Esophagus squamous epithelium (tissue), 5 donors: ENCODE results near the gene PHACTR1. TPM values are rescaled to one million over a fixed set of nuclear protein-coding genes. Genes with fewer than 3 reads are reported as not detected.
A peak's percentile ranks its signal among the peaks of the same experiment; 100 is the strongest.

Experiments
- DNase-seq: peaks from one replicate; lab custom pipeline; 2025; lab: John Stamatoyannopoulos, UW
- H3K27ac ChIP-seq, 4 donors: fragments of 200-600 bp; sonication (generic); one replicate each; pipeline ENCODE4 v1.5.1; 2016 to 2019; ENCODE audit warnings: mild to moderate bottlenecking in 1 of 4
- H3K27me3 ChIP-seq, 4 donors: fragments of 200-600 bp; sonication (generic); 1 replicate in 3 of 4; 2 replicates in 1 of 4; pipeline versions ENCODE4 v1.5.1 to v1.6.0; 2017 to 2021; ENCODE audit warnings: antibody characterized with exemption in 1 of 4
- H3K36me3 ChIP-seq, 3 donors: fragments of 200-600 bp; sonication (generic); one replicate each; pipeline ENCODE4 v1.5.1; 2016 to 2019
- H3K4me1 ChIP-seq, 3 donors: fragments of 200-600 bp; sonication (generic); one replicate each; pipeline ENCODE4 v1.5.1; 2017 to 2019
- H3K4me3 ChIP-seq, 4 donors: fragments of 200-600 bp; sonication (generic); 1 replicate in 3 of 4; 2 replicates in 1 of 4; pipeline ENCODE4 v1.5.1; 2016 to 2019; ENCODE audit warnings: mild to moderate bottlenecking in 2 of 4, moderate library complexity in 1 of 4
- H3K9me3 ChIP-seq, 3 donors: fragments of 200-600 bp; sonication (generic); one replicate each; pipeline ENCODE4 v1.5.1; 2016 to 2019
- CTCF ChIP-seq, 6 experiments: fragments of 450-650 bp in 4 of 6; fragments of 200-600 bp in 2 of 6; sonication (generic) in 2 of 6; IDR thresholded peaks; one replicate each; pipeline ENCODE4 v1.5.1; 2016 to 2019; ENCODE audit warnings: antibody characterized with exemption in 6 of 6, mild to moderate bottlenecking in 4 of 6, moderate library complexity in 4 of 6
- POLR2A ChIP-seq, 4 donors: fragments of 450-650 bp; IDR thresholded peaks; one replicate each; pipeline ENCODE4 v1.6.1; 2017; ENCODE audit warnings: antibody characterized with exemption in 4 of 4, mild to moderate bottlenecking in 4 of 4, moderate library complexity in 3 of 4
- WGBS, 2 donors: methylation state at CpG; one replicate each; pipeline ENCODE4 v1.1.5; 2018; 5-methylcytosine and 5-hydroxymethylcytosine counted together
- intact Hi-C: fragments of 100-400 bp; cut with DNase I; formaldehyde crosslinking; loops from one replicate; pipeline ENCODE4 v1.15.0; 2022
- total RNA-seq, 4 donors: library from RNA; depleted of rRNA; stranded (reverse); fragments of >200 nt; gene quantifications; one replicate each; pipeline ENCODE4 v1.1.0, GENCODE V29; 2016
- donor health status: DM: yes; HTN: yes; CAD: no.

Gene PHACTR1
- total RNA-seq, 4 donors from 2014 or later: 1.5 to 7.2 (median 4.5) TPM

GRCh38 chr6:13012977-13013680, 296.6 kb downstream of the PHACTR1 start:
- no peaks in the 10 kb centered on the region for H3K36me3 ChIP-seq
- H3K27ac ChIP-seq: peak overlapping the region in 3 of 4 donors; percentile 16 to 33 (median 21)
- TF ChIP-seq CTCF (IDR thresholded peaks at IDR 0.05) (no peak), POLR2A (IDR thresholded peaks at IDR 0.05) (no peak)
- WGBS, 2 donors: 20 to 22% methylated on average over 9 to 13 of the region's 21 CpGs
- no peak for DNase-seq
- no peaks in the 10 kb centered on the region for H3K9me3 ChIP-seq
- H3K27me3 ChIP-seq: peaks cover 0 to 45% (median 0%) of the 10 kb centered on the region in 4 donors
- peak overlapping the region; percentile 30 to 68 (median 52) for H3K4me3 ChIP-seq
- peaks cover 0 to 37% (median 19%) of the 10 kb centered on the region in 3 donors for H3K4me1 ChIP-seq
- intact Hi-C loops: no loop called here

DNA sequence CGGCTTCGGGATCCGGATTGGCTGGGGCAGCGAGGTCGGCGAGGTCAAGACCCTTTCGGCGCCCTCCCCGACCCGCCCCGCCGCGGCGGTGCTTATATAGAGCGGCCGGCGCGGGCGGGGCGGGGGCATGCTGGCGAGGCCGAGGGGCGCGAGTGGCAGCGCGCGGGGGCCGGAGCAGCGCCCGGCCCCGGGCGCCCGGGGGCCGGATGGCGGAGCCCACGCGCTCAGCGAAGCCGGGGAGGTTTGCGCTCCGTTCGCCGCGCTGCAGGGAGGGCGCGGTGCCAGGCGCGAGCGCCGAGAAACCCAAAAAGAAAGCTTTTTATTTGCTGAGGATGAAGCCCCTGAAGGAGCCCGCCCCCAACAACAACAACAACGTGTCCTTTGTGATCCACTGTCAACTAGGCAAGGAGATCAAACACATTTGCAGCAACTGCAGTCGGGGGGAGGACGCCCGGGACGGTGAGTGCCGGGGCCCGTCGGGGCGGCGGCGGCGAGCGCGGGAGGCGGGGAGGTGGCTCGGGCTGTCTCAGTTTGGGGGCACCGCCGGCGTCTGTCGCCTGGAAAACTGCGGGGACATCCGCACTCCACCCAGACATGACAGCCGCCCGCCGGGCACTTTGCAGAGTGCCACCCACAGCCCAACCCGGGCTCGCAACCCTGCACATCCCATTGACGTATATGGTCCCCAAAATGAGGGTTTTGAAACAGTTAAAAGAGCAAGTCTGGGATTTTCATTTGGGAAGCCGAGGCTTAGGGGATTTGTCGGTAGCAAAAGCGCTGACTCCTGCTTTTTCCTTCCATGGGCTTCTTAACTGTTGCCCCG, 297.3 kb downstream of the PHACTR1 start:
- TF ChIP-seq CTCF (IDR thresholded peaks at IDR 0.05): no peak
- TF ChIP-seq POLR2A (IDR thresholded peaks at IDR 0.05): no peak
- H3K4me1 ChIP-seq: peaks cover 0 to 37% (median 19%) of the 10 kb centered on the region in 3 donors
- peaks cover 0 to 45% (median 0%) of the 10 kb centered on the region in 4 donors for H3K27me3 ChIP-seq
- DNase-seq: no peak
- peak overlapping the region in 3 of 4 donors; percentile 21 to 49 (median 33) for H3K27ac ChIP-seq
- no peaks in the 10 kb centered on the region for H3K9me3 ChIP-seq
- peak overlapping the region; percentile 30 to 68 (median 52) for H3K4me3 ChIP-seq
- WGBS, 2 donors: 0 to 5% methylated on average over 6 to 7 of the region's 83 CpGs
- intact Hi-C loops: no loop called here
- no peaks in the 10 kb centered on the region for H3K36me3 ChIP-seq

- TF ChIP-seq CTCF (IDR thresholded peaks at IDR 0.05): no peak
- TF ChIP-seq POLR2A (IDR thresholded peaks at IDR 0.05): no peak
- intact Hi-C loops: no loop called here
- Histone ChIP-seq H3K36me3 (no peaks in the 10 kb centered on the region), H3K9me3 (no peaks in the 10 kb centered on the region), H3K27ac (peak overlapping the region in 1 of 4 donors; percentile 49), H3K4me3 (peak overlapping the region; percentile 30 to 68 (median 52)), H3K27me3 (peaks cover 0 to 45% (median 0%) of the 10 kb centered on the region in 4 donors), H3K4me1 (peaks cover 0 to 37% (median 19%) of the 10 kb centered on the region in 3 donors)
- 28 to 29% methylated on average over 21 to 30 of the region's 40 CpGs for WGBS, 2 donors
- DNase-seq: no peak
Measured at GRCh38 chr6:13014504-13015378, 298.2 kb downstream of the PHACTR1 start.

DNA sequence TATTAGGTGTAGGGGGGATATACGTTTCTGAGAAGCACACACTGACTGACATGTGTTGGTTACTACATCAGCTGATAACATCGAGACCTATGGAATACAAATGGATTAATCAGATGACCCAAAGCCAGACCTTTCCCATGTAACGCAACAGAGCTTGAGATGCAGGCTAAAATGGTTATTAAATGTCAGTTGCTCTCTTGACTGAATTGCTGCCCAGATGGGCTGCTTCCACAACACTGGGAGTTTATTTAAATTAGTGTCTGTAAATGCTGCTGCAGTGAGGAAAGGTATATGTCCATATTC, 298.8 kb downstream of the PHACTR1 start:
- WGBS, 2 donors: 80 to 83% methylated on average over 3 of the region's 3 CpGs
- peaks cover 0 to 45% (median 0%) of the 10 kb centered on the region in 4 donors for H3K27me3 ChIP-seq
- TF ChIP-seq POLR2A (IDR thresholded peaks at IDR 0.05) (no peak), CTCF (IDR thresholded peaks at IDR 0.05) (no peak)
- H3K9me3 ChIP-seq: no peaks in the 10 kb centered on the region
- no peak overlapping the region for H3K4me3 ChIP-seq
- no peak for DNase-seq
- H3K36me3 ChIP-seq: no peaks in the 10 kb centered on the region
- H3K27ac ChIP-seq: no peak overlapping the region
- H3K4me1 ChIP-seq: peaks cover 0 to 37% (median 19%) of the 10 kb centered on the region in 3 donors
- intact Hi-C loops: no loop called here
